ENCODE measurements around the gene MEIKIN.

MEIKIN gene

GRCh38 chr5:131974016-131974415, 28.6 kb upstream of the MEIKIN start:
- DNase-seq (ENCODE audit: low read depth in 2 of 2), result no peak

GRCh38 chr5:131973089-131973712, 27.7 kb upstream of the MEIKIN start:
- no peak for DNase-seq (ENCODE audit: low read depth in 2 of 2)

DNA sequence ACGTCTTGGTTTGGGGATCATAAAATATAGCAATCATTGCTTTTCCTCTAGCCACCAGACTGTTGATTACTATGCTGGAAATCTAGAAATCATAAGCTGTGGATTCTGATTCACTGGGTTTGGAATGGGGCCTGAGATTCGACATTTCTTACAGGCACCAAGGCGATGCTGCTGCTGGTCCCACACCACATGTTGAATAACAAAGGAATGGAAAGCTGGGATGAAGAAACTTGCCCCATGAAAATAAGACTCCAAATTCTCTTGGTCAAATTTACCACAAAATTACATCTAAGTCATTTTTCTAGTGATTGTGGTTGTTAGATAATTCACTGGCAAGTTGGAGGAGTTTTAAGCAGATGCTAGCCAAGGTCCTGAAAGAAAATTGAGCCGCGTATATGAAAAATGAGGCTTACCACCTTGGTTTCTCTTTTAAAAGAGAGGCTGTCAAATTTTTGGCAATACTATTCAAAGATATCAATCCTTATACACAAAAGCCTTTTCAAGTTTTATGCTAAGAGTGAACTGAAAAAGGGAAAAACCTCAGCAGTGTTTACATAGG, 23.0 kb upstream of the MEIKIN start:
- no peak for DNase-seq (ENCODE audit: low read depth in 2 of 2)

GRCh38 chr5:131966551-131966950, 21.1 kb upstream of the MEIKIN start:
- no peak for DNase-seq (ENCODE audit: low read depth in 2 of 2)

GRCh38 chr5:131965826-131966415, 20.5 kb upstream of the MEIKIN start:
- DNase-seq (ENCODE audit: low read depth in 2 of 2), result no peak

GRCh38 chr5:131959906-131960305, 14.4 kb upstream of the MEIKIN start:
- DNase-seq (ENCODE audit: low read depth in 2 of 2), result no peak

- no peak for DNase-seq (ENCODE audit: low read depth in 2 of 2)
Measured at GRCh38 chr5:131959136-131959535, 13.7 kb upstream of the MEIKIN start.

GRCh38 chr5:131957721-131958441, 12.4 kb upstream of the MEIKIN start:
- no peak for DNase-seq (ENCODE audit: low read depth in 2 of 2)

- DNase-seq (ENCODE audit: low read depth in 2 of 2), result no peak
Measured at GRCh38 chr5:131953969-131954368, 8.5 kb upstream of the MEIKIN start.

DNA sequence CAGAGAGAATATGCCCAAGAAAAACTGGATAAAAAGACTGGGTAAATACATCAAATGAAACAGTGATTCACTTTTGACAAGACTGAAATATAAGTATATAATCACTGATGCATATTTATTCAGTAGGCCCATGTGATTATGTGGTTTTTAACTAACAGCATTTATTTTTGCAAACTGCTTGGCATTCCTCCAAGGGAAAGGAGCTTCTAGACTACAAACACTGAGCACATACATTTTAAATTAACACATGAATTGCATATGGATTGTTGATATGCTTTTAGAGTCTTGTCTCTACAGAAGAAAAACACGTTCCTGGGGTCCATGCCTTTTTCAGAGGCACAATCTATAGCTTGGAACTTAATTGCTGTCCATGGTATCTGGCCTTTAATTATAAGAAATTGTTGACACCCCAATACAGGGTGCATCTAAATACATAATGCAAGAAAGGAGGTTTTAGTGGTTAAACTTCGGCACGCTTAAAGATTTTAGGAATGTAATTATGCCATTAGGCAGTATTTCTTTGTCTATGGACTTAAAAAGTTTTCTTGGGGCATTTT, 6.9 kb upstream of the MEIKIN start:
- no peak for DNase-seq (ENCODE audit: low read depth in 2 of 2)

DNA sequence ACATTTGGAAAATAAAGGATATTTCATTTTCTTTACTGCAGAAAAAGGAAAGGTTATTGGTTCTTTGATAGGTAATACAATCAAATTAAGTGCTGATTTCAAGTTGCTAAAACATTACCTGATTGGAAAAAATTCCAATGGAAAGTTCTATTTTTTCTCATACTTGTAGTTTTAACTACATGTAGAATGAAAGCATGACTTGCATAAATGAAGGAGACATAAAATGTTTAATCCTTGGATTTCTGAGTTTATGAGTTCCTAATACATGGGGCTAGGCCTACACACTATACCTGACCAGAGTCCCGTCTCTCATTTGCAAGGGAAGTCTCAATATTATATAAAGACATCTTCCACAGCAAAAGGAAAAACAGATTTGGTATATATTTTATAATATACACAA, 5.2 kb upstream of the MEIKIN start:
- no peak for DNase-seq (ENCODE audit: low read depth in 2 of 2)

- no peak for DNase-seq (ENCODE audit: low read depth in 2 of 2)
Measured at GRCh38 chr5:131947445-131947844, 2.0 kb upstream of the MEIKIN start.

- DNase-seq (ENCODE audit: low read depth in 2 of 2), result no peak
Measured at GRCh38 chr5:131944702-131945550, 537 bp downstream of the MEIKIN start.

- DNase-seq (ENCODE audit: low read depth in 2 of 2), result no peak
Measured at GRCh38 chr5:131943916-131944315, 1.5 kb downstream of the MEIKIN start.

GRCh38 chr5:131942016-131942415, 3.4 kb downstream of the MEIKIN start:
- DNase-seq (ENCODE audit: low read depth in 2 of 2), result no peak

GRCh38 chr5:131939690-131940345, 5.6 kb downstream of the MEIKIN start:
- DNase-seq (ENCODE audit: low read depth in 2 of 2), result no peak

GRCh38 chr5:131932235-131932634, 13.2 kb downstream of the MEIKIN start:
- no peak for DNase-seq (ENCODE audit: low read depth in 2 of 2)

GRCh38 chr5:131928957-131929356, 16.5 kb downstream of the MEIKIN start:
- DNase-seq (ENCODE audit: low read depth in 2 of 2), result no peak

- no peak for DNase-seq (ENCODE audit: low read depth in 2 of 2)
Measured at GRCh38 chr5:131926168-131926567, 19.3 kb downstream of the MEIKIN start.

DNA sequence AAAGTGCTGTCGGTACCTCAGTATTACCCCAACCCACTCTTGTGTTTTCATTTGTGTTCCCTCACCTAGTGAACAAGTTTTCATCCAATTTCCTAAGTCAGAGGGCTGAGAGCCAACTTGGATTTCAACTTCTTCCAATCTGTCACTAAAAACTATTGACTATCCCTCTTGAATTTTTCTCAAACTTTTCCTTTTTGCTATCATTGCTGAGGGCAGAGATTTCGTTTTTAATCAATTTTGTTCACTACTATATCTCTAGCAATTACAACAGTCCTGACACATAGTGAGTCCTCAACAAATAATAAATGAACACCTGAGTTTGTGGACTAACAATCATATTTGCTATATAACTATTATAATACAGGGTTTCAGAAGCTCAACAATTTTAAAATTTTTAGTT, 29.0 kb downstream of the MEIKIN start:
- DNase-seq (ENCODE audit: low read depth in 2 of 2), result no peak

- no peak for DNase-seq (ENCODE audit: low read depth in 2 of 2)
Measured at GRCh38 chr5:131914472-131914871, 31.0 kb downstream of the MEIKIN start.

Measured in stimulated activated CD4-positive, alpha-beta T cell treated with anti-CD3 and anti-CD28 coated beads, Interleukin-1b, Interleukin-23, amount 100 ng/mL, for 1 hour (primary cell).